Omental fat pad (tissue), 4 donors: ENCODE measurements around the gene MAP1LC3B. TPM values are rescaled to one million over a fixed set of nuclear protein-coding genes. Genes with fewer than 3 reads are reported as not detected.

ENCODE experiments used
- ATAC-seq: fragments of 150-250 bp; one replicate; pipeline ENCODE4 v1.9.1; 2016; ENCODE audit warnings: mild to moderate bottlenecking, moderate library complexity; ENCODE audit not compliant: low FRiP score
- DNase-seq: peaks from one replicate; pipeline ENCODE4 v3.0.0-alpha.2; 2019; ENCODE audit warnings: low spot score
- CTCF ChIP-seq, 3 donors: fragments of 450-650 bp; IDR thresholded peaks; one replicate each; pipeline ENCODE4 v1.5.1; 2016 to 2017; ENCODE audit warnings: antibody characterized with exemption in 3 of 3, mild to moderate bottlenecking in 3 of 3, moderate library complexity in 2 of 3
- total RNA-seq, 4 donors: library from RNA; depleted of rRNA; stranded (reverse); fragments of >200 nt; gene quantifications; one replicate each; pipeline ENCODE4 v1.1.0, GENCODE V29; 2016

The MAP1LC3B gene
- 100 to 1,000 TPM in 2 of 4 donors, 10 to 100 TPM in 2; 73.8 to 123 (median 97.8) TPM for total RNA-seq

- peak; percentile 89 for ATAC-seq
- peak; percentile 84 for DNase-seq
- no peak for TF ChIP-seq CTCF (IDR thresholded peaks at IDR 0.05)
Observed at GRCh38 chr16:87391950-87392820, at the start of gene MAP1LC3B. TSS of gene MAP1LC3B (plus strand) at chr16:87392336. CDS start at chr16:87392428, 92 bp downstream.

- TF ChIP-seq CTCF (IDR thresholded peaks at IDR 0.05) = no peak
- no peak for DNase-seq
- ATAC-seq = no peak
Observed at GRCh38 chr16:87342504-87342903, 49.6 kb upstream of the MAP1LC3B start.

GRCh38 chr16:87342978-87343752 lies 49.0 kb upstream of the MAP1LC3B start:
- no peak for TF ChIP-seq CTCF (IDR thresholded peaks at IDR 0.05)
- DNase-seq (no peak), ATAC-seq (no peak)

- ATAC-seq (no peak), DNase-seq (no peak)
- no peak for TF ChIP-seq CTCF (IDR thresholded peaks at IDR 0.05)
Observed at GRCh38 chr16:87343753-87344050, 48.4 kb upstream of the MAP1LC3B start.

GRCh38 chr16:87344165-87344930 lies 47.8 kb upstream of the MAP1LC3B start:
- no peak for TF ChIP-seq CTCF (IDR thresholded peaks at IDR 0.05)
- ATAC-seq (no peak), DNase-seq (no peak)

GRCh38 chr16:87344931-87345631 lies 47.1 kb upstream of the MAP1LC3B start:
- no peak for ATAC-seq
- DNase-seq = no peak
- TF ChIP-seq CTCF (IDR thresholded peaks at IDR 0.05) = no peak
